DND-41 (cell line): ENCODE measurements around the gene ARFGEF3.

Source experiments
- CTCF ChIP-seq: IDR thresholded peaks from 2 replicates; pipeline ENCODE4 v1.5.1; 2012; ENCODE audit warnings: borderline replicate concordance, low read length, moderate library complexity, mild to moderate bottlenecking; ENCODE audit not compliant: poor library complexity, severe bottlenecking; ENCODE audit errors: extremely low read depth
- EZH2 ChIP-seq: IDR thresholded peaks from 3 replicates; pipeline ENCODE4 v1.6.1; 2012; ENCODE audit warnings: borderline replicate concordance, low read depth, mild to moderate bottlenecking, moderate library complexity, low read length, inconsistent platforms; ENCODE audit not compliant: severe bottlenecking

GRCh38 chr6:138215093-138215782 is 53.5 kb downstream of the ARFGEF3 start:
- TF ChIP-seq CTCF (no peak), EZH2 (no peak)
